ENCODE measurements around the gene SVOPL.

SVOPL gene

DNA sequence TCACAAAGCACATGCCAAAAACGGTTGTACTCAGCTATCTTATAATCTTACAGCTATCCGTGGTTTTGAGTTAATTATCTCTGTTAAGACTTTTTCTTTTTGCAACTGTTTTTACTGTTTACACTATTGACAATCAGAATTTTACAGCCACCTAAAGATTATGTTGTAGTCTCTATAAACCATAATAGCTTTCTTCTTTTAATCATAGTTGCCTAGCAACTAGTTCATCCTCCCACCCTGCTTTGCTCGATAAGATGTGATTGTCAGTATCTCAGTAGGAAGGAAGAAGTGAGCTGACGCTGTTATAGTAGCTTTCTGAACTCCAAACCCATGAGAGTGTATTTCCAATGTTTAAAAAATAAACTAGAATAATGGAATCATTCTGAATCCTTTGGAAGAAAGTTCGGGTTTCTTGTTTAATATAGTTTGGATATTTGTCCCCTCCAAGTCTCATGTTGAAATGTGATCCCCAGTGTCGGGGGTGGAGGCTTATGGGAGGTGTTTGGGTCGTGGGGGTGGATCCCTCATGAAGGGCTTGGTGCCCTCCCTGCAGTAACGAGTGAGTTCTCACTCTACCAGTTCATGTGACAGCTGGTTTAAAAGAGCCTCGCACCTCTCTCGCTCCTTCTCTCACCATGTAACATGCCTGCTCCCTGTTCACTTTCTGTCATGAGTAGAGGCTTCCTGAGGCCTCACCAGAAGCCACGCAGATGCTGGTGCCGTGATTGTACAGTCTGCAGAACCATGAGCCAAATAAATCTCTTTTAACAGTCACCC is 68.1 kb downstream of the SVOPL start:
- DNase-seq (ENCODE audit: low read depth): no peak
- TF ChIP-seq MYC (IDR thresholded peaks at IDR 0.05; ENCODE audit: low read depth, low read length) (no peak), POLR2A (IDR thresholded peaks at IDR 0.05; ENCODE audit: extremely low read depth, insufficient read length) (no peak)
- TF ChIP-seq, protein P1, sequence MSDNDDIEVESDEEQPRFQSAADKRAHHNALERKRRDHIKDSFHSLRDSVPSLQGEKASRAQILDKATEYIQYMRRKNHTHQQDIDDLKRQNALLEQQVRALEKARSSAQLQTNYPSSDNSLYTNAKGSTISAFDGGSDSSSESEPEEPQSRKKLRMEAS (IDR thresholded peaks at IDR 0.05; ENCODE audit: low read depth, low read length): no peak
- TF ChIP-seq, protein P2, sequence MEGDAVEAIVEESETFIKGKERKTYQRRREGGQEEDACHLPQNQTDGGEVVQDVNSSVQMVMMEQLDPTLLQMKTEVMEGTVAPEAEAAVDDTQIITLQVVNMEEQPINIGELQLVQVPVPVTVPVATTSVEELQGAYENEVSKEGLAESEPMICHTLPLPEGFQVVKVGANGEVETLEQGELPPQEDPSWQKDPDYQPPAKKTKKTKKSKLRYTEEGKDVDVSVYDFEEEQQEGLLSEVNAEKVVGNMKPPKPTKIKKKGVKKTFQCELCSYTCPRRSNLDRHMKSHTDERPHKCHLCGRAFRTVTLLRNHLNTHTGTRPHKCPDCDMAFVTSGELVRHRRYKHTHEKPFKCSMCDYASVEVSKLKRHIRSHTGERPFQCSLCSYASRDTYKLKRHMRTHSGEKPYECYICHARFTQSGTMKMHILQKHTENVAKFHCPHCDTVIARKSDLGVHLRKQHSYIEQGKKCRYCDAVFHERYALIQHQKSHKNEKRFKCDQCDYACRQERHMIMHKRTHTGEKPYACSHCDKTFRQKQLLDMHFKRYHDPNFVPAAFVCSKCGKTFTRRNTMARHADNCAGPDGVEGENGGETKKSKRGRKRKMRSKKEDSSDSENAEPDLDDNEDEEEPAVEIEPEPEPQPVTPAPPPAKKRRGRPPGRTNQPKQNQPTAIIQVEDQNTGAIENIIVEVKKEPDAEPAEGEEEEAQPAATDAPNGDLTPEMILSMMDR (IDR thresholded peaks at IDR 0.05; ENCODE audit: low read depth, low read length): no peak
- H3K4me3 ChIP-seq (ENCODE audit: low read depth, low read length): no peak overlapping the region

DNA sequence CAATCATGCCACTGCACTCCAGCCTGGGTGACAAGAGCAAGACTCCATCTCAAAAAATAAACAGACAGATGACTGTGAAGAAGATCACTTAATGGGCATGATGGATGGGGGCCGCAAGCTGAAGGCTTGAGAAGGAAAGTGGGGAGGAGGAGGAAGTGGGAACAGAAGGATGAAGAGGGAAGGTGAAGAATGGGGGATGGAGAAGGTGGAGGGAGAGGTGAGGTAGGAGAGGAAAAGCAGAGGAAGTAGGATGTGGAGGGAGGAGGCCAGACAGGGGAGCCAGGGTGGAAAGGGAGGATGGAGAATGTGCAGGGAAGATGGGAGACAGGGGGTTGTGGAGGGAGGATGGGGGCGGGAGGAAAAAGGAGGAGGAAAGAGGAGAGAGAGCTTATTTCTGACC is 68.8 kb downstream of the SVOPL start:
- no peak overlapping the region for H3K4me3 ChIP-seq (ENCODE audit: low read depth, low read length)
- no peak for TF ChIP-seq MYC (IDR thresholded peaks at IDR 0.05; ENCODE audit: low read depth, low read length)
- TF ChIP-seq POLR2A (IDR thresholded peaks at IDR 0.05; ENCODE audit: extremely low read depth, insufficient read length): no peak
- TF ChIP-seq, protein P1 (IDR thresholded peaks at IDR 0.05; ENCODE audit: low read depth, low read length): no peak
- TF ChIP-seq, protein P2 (IDR thresholded peaks at IDR 0.05; ENCODE audit: low read depth, low read length): no peak
- no peak for DNase-seq (ENCODE audit: low read depth)

DNA sequence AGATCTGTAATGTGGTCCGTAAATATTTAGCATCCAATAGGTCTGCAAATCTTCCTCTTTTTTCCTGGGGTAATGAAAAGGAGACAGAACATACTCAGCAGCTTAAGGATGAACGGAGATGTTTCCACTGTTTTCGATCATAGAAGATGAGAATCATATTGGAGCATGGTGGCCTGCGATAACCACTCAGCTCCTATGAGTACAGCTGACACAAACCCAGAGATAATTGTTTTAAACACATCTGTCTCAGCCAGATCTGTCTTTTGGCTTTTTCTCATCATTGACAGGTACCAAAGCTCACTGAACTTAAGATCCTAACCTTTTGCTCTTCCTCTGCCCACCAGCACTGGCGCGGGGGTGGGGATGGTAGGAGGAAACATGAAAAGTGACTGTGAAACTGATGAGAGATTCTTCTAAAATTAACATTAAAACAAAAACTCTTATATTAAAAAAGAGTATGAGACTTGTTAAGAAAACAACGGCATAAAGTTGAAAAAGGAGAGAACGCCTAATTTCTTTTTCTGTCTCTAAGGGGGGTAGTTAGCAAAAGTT is 71.0 kb downstream of the SVOPL start:
- TF ChIP-seq, protein P1 (IDR thresholded peaks at IDR 0.05; ENCODE audit: low read depth, low read length): no peak
- no peak for TF ChIP-seq POLR2A (IDR thresholded peaks at IDR 0.05; ENCODE audit: extremely low read depth, insufficient read length)
- TF ChIP-seq, protein P2 (IDR thresholded peaks at IDR 0.05; ENCODE audit: low read depth, low read length): no peak
- TF ChIP-seq MYC (IDR thresholded peaks at IDR 0.05; ENCODE audit: low read depth, low read length): no peak
- no peak overlapping the region for H3K4me3 ChIP-seq (ENCODE audit: low read depth, low read length)
- no peak for DNase-seq (ENCODE audit: low read depth)

DNA sequence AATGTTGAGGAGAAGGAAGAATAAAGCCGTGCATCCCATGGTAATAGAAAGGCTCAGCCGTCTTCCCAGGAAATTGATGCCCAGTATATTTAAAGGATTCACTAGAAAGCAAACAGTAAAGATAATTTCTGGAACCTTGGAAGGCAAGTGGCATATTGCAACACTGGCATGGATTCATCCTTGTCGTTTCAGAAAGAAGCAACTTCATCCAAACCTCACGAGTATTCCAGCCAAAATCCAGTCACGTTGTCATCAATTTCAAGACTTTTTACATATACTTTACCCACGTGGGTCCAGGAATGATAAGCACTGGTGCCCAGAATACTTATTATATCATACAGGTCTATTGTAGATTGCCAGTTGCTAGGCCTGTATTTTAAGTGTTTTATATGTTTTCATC is 73.8 kb downstream of the SVOPL start:
- no peak for DNase-seq (ENCODE audit: low read depth)
- no peak overlapping the region for H3K4me3 ChIP-seq (ENCODE audit: low read depth, low read length)
- TF ChIP-seq, protein P1 (IDR thresholded peaks at IDR 0.05; ENCODE audit: low read depth, low read length): no peak
- no peak for TF ChIP-seq POLR2A (IDR thresholded peaks at IDR 0.05; ENCODE audit: extremely low read depth, insufficient read length)
- no peak for TF ChIP-seq MYC (IDR thresholded peaks at IDR 0.05; ENCODE audit: low read depth, low read length)
- TF ChIP-seq, protein P2 (IDR thresholded peaks at IDR 0.05; ENCODE audit: low read depth, low read length): no peak

DNA sequence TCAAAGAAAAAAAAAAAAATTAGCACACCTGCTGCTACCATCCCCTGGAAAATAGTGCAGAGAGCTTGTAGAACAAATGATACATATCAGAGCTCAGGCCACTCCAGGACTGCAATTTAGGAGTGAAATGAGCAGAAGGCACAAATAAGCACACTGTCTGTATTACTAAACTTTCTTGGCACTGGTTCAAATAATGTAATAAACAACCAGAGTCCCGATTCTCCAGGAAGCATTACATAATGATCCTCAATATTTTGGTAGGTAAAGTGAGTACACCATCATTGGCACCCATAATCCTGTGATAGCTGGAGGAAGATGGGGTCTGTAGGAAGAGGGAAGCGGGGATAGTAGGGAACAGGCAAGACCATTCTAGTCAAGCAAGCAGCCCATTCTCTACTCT is 74.3 kb downstream of the SVOPL start:
- TF ChIP-seq, protein P2 (IDR thresholded peaks at IDR 0.05; ENCODE audit: low read depth, low read length): no peak
- no peak for TF ChIP-seq MYC (IDR thresholded peaks at IDR 0.05; ENCODE audit: low read depth, low read length)
- no peak for TF ChIP-seq POLR2A (IDR thresholded peaks at IDR 0.05; ENCODE audit: extremely low read depth, insufficient read length)
- TF ChIP-seq, protein P1 (IDR thresholded peaks at IDR 0.05; ENCODE audit: low read depth, low read length): no peak
- H3K4me3 ChIP-seq (ENCODE audit: low read depth, low read length): no peak overlapping the region
- no peak for DNase-seq (ENCODE audit: low read depth)
